Measurements from ENCODE around the gene SLC4A4.

SLC4A4 gene

GRCh38 chr4:71584585-71584984 lies 245.8 kb downstream of the SLC4A4 start:
- Histone ChIP-seq H3K4me1 (ENCODE audit: control insufficient read depth, insufficient read depth, low read length) (no peaks in the 10 kb centered on the region), H3K9me3 (ENCODE audit: control insufficient read depth, insufficient read depth, low read depth, low read length) (no peaks in the 10 kb centered on the region), H3K36me3 (ENCODE audit: control insufficient read depth in 2 of 2, insufficient read depth in 1 of 2, low read length in 2 of 2) (no peaks in the 10 kb centered on the region), H3K27ac (ENCODE audit: extremely low read depth, low read depth, low read length) (no peak overlapping the region), H3K4me3 (ENCODE audit: low read depth, low read length) (no peak overlapping the region)
- POLR2A ChIA-PET = no interaction called here
- TF ChIP-seq ZBTB21 (tag by site-specific recombination; IDR thresholded peaks at IDR 0.05) (no peak), MZF1 (tag by site-specific recombination; IDR thresholded peaks at IDR 0.05; ENCODE audit: borderline replicate concordance) (no peak), ZNF704 (tag by site-specific recombination; IDR thresholded peaks at IDR 0.05) (no peak), YY2 (tag by site-specific recombination; IDR thresholded peaks at IDR 0.05) (no peak), ZNF133 (tag by site-specific recombination; IDR thresholded peaks at IDR 0.05) (no peak), BCL11A (tag by site-specific recombination; IDR thresholded peaks at IDR 0.05; ENCODE audit: low read depth) (no peak), GLI4 (tag by site-specific recombination; IDR thresholded peaks at IDR 0.05) (no peak)
- CTCF ChIA-PET = interaction anchor here (0.6 kb wide), 1 partner anchor 978 kb away, joined by 3 read pairs; no protein-coding TSS in a partner anchor

GRCh38 chr4:71586087-71586763 lies 247.4 kb downstream of the SLC4A4 start:
- CTCF ChIA-PET = interaction anchor here (1.0 kb wide), 1 partner anchor 8 kb away, joined by 3 read pairs; no protein-coding TSS in a partner anchor
- POLR2A ChIA-PET = no interaction called here
- H3K4me1 ChIP-seq (ENCODE audit: control insufficient read depth, insufficient read depth, low read length) = no peaks in the 10 kb centered on the region
- TF ChIP-seq PRDM10 (tag by site-specific recombination; IDR thresholded peaks at IDR 0.05) (no peak), ZNF311 (tag by site-specific recombination; IDR thresholded peaks at IDR 0.05; ENCODE audit: borderline replicate concordance) (no peak), ZFHX2 (tag by site-specific recombination; conservative IDR thresholded peaks at IDR 0.05) (no peak), ZNF830 (tag by site-specific recombination; IDR thresholded peaks at IDR 0.05; ENCODE audit: low read depth) (no peak), ZNF777 (tag by site-specific recombination; IDR thresholded peaks at IDR 0.05; ENCODE audit: borderline replicate concordance) (no peak), ZNF121 (tag by site-specific recombination; IDR thresholded peaks at IDR 0.05) (no peak), ZNF639 (tag by site-specific recombination; IDR thresholded peaks at IDR 0.05) (no peak), ZNF785 (tag by site-specific recombination; IDR thresholded peaks at IDR 0.05) (no peak), ZNF624 (tag by site-specific recombination; IDR thresholded peaks at IDR 0.05) (no peak), ZNF391 (tag by site-specific recombination; IDR thresholded peaks at IDR 0.05; ENCODE audit: borderline replicate concordance, low read depth) (no peak), PATZ1 (tag by site-specific recombination; IDR thresholded peaks at IDR 0.05) (no peak), HOXA7 (CRISPR knock-in tag; IDR thresholded peaks at IDR 0.05; ENCODE audit: borderline replicate concordance) (no peak), ZNF791 (tag by site-specific recombination; IDR thresholded peaks at IDR 0.05) (no peak), ZNF585B (tag by site-specific recombination; IDR thresholded peaks at IDR 0.05) (no peak), ZNF654 (tag by site-specific recombination; IDR thresholded peaks at IDR 0.05; ENCODE audit: low read depth) (no peak), PRDM4 (tag by site-specific recombination; IDR thresholded peaks at IDR 0.05) (no peak)

More at GRCh38 chr4:71586087-71586763, 247.4 kb downstream of the SLC4A4 start:
- no peaks in the 10 kb centered on the region for H3K9me3 ChIP-seq (ENCODE audit: control insufficient read depth, insufficient read depth, low read depth, low read length)
- H3K36me3 ChIP-seq (ENCODE audit: control insufficient read depth in 2 of 2, insufficient read depth in 1 of 2, low read length in 2 of 2) = no peaks in the 10 kb centered on the region
- no peak overlapping the region for H3K4me3 ChIP-seq (ENCODE audit: low read depth, low read length)
- no peak overlapping the region for H3K27ac ChIP-seq (ENCODE audit: extremely low read depth, low read depth, low read length)

Measured in HEK293 (cell line).